NCI-H1417 treated with DMSO at 0.1 percent for 48 hours (cell line): ENCODE measurements around the gene KDM4B.
"Not testable (repeated sequence)": the region's sequence is repeated elsewhere in the genome, so short reads cannot be mapped to it uniquely, and the experiment has no call there.

Experiments used
- DNase-seq: peaks from one replicate; lab custom pipeline; 2025; lab: John Stamatoyannopoulos, UW

The KDM4B gene

DNA sequence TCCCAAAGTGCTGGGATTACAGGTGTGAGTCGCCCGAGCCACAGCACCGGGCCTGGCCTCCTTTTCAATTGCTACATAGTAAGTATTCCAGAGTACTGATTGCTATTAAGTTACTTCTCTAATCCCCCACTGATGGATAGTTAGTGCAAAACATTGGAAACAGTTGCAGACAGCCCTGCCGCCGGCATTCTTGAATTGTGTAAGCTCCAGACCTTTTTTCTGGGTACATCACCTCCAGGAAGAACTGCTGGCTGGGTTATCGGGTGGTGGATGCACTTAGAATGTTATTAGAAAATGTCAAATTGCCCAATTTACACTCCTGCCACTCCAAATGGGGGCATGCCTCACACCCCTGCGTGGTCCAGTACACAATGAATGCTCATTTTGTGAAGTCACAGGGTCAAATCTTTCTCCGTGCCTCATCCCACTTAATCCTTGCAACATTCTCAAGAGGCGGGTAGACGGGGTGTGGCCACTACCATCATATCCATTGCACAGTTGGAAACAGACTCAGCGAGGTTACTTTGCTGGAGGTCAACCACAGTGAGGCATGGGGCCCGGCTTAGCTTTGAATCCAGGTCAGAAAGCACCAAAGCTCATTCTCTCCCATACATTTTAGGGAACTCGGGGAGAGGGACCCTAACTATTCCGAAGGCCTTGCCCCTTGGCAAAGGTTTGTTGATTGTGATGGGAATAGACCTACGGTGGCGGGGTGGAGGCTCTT is 1.0 kb upstream of the KDM4B start:
- no peak for DNase-seq

GRCh38 chr19:4969292-4969771 is 419 bp downstream of the KDM4B start:
- DNase-seq: no peak

DNA sequence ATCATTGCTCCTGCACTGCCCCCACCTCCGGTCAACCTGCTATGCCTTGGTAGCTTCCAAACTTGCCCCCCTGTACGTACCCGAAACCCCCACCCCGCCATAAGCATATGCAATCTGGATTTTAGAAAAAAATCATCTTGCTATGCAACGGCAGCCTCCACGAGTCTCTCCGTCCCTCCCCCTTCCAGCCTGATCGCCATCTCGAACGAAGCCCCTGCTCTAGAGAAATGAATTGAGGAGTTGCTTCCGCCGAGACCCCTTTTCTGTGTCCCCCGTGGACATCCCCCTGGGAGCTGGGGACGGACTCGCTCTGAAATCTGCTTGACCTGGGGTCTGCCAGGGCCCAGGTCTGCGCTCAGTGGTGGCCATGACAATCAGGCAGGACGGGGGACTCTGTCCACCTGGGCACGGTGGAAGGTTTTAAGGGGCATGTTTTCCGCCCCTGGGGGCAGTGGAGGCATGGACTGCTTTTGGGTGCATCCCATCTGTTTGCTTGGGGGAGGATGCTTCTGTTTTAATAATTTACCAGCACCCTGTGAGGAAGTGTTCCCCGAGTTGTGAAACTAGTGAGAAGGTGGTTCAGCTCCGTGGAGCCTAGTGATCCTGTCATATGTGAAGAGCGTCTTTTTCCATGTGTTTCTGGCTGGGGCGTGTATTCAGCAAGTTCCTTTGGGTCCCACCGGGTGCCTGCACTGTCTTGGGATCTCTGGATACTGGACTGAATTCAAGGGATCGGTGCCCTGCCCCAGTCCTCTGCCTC is 1.0 kb downstream of the KDM4B start:
- DNase-seq: no peak

DNA sequence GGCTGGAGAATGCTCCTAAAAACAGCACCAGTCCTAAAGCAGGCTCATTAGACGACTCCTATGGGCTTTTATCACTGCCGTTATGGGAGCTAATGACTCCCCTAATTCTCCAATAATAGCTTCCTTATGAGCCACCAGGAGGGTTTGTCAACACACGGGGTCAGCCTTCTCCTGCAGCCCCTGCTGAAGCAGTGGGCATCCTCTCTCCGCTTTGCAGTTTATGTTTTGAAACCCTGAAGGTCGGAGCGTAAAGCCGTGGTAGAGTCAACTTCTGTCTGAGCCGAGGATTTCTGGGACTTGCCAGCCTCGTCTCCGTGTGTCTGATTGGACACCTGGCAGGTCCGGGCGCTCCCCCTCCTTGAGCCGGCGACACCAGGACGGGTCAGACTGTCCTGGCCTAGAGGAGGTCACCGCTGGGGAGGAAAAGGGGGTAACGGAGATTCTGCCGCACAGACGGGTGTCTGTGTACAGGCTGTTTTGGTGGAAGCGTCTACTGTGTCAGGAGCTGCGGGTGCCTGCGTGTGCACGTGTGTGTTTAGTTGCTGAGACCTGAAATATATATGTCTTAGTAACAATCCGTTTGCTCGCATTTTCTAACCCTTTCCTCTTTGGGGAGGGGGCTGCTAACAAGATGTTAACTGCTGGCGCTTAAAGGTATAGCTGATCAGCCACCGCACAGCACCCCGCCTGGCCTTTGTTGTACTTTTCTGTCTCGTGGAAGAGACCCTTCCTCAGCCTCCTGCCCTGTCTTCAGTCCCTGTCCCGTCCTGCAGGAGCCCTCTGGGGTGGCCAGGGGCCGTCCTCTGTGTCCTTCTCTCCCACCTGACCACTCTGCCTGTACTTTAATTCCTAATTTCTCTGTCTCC is 1.9 kb downstream of the KDM4B start:
- DNase-seq: no peak

- DNase-seq: no peak
These were observed 2.5 kb downstream of the KDM4B start for GRCh38 chr19:4971424-4971793.

DNA sequence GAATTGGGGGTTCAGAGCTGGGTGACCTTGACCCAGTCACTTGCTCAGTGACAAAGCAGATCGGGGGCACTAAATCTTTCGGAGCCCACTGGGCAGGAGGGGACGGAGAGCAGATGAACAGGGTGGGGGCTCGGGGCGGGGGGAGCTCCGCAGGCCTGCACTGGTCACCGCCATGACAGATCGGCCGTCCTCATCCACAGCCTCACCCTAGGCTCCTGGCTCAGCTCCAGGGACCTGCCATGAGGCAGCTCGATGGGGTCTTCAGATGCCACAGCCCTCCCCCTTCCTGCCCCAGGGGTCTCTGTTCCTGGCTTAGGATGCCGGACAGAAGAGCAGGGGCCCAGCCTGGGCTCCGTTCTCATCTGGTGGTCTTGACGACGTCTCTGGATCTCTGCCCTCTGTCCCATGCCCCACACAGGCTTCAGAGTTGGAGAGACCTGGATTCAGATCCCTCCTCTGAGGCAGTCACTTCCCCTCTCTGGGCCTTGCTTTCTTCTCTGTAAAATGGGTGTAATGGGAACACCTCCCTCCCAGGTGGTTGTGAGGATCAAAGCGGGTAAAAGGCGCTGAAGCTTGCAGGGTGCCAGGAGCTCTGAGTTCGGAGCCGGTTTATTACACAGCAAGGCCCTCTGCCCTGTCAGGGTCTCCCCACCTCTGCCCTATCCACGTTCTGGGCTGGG is 3.0 kb downstream of the KDM4B start:
- DNase-seq: no peak

DNA sequence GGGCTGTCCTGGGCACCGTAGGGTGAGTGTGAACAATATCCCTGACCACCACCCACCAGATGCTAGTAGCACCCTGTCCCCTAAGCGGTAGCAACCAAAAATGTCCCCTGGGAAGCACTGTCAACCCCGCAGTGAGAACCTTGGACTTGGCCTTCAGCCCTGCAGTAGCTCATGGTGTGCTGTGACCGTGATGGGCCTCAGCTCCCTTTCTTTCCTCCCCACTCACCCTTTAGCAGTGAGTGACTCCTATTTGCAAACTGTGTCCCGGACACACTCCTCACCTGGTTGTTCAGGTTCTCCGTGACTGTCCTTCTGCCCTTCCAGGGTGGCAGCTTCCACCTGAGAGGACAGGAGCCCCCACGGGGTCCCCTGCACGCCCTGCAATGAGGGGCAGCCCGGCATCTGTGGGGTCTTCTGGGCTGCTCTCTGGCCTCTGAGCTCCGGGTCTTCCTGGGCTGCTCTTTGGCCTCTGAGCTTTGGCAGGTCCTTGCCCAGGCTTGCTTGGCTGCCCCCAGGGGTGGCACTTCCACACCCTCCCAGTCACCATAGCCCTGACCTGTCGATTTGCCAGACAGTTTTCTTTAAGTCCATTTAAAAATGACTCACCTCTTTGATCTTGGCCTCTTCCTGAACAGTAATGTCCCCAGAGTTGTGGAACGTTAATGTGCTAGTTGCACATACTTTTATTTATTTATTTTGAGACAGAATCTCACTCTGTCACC is 3.8 kb downstream of the KDM4B start:
- no peak for DNase-seq

DNA sequence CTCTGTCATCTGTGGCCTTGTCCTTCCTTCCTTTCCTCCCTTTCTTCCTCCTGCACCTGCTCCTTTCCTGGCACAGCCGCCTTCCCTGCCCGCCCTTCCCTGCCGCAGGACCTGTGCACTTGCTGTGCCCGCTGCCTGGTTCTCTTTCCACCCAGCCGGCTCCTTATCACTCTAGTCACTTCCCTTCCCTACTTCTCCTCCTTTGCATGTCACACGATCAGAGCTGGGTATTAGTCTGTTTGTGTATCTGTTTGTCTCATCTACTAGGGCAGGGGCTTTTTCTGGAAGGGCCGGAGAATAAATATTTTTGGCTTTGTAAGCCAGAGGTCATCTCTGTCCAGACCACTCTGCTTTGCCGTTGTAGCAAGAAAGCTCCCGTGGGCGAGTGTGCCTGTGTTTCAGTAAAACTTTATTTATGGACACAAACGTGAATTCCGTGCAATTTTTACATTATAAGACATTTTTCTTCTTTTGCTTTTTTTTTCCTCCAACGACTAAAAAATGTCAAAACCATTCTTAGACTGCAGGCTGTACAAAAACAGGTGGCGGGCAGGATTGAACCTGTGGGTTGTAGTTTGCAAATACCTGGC is 6.1 kb downstream of the KDM4B start:
- DNase-seq: no peak

DNA sequence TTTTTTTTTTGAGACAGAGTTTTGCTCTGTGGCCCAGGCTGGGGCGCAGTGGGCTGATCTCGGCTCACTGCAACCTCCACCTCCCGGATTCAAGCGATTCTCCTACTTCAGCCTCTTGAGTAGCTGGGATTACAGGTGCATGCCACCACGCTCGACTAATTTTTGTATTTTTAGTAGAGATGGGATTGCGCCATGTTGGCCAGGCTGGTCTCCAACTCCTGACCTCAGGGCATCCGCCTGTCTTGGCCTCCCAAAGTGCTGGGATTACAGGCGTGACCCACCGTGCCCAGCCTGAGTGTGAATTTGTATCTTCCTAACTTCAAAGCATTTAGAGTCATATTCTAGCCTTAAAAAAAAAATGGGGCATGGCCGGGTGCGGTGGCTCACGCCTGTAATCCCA is 6.7 kb downstream of the KDM4B start:
- DNase-seq: not testable (repeated sequence)

DNA sequence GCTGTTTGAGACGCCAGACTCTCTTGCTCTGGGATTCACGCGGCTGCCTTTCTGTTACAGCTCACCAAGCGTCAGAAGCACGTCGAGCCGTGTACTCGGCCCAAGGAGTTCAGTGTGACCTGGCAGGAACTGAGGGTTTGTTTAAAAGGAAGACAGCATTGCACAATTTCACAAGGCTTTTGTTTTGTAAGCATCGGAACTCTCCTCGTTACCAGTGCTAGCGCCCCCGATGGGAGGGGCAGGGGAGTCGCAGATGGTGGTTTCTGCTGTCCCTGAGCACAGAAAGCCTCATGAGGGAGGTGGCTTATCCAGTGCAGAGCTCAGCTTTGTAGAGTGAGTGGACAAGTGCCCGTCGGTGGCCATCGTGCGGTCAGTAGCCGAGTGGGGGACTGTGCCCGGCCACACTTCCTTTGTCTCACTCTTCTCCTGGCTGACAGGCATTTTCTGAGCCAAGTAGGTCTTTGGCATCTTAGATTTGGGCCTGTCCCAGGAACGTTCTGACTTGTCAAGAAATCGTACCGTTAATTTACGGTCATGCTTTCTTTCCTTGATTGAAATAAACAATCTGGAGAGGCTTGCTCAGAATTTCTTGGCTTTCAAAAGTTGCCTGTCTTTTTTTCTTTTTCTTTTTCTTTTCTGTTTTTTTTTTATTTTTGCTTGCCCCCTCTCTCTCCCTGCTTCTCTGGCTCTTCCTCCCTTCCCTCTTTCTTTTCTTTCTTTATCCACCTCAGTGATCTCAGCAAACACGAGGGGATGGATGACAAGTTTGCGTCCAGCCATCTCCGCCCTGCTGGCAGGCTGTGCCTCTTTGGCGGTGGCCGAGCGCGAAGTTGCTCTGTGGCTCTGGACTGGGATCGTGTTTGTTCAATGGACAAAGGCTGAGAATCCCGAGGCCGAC is 7.7 kb downstream of the KDM4B start:
- no peak for DNase-seq

GRCh38 chr19:4977299-4978174 is 8.6 kb downstream of the KDM4B start:
- DNase-seq: no peak

- no peak for DNase-seq
These were observed 10.4 kb downstream of the KDM4B start for GRCh38 chr19:4979211-4979807.

DNA sequence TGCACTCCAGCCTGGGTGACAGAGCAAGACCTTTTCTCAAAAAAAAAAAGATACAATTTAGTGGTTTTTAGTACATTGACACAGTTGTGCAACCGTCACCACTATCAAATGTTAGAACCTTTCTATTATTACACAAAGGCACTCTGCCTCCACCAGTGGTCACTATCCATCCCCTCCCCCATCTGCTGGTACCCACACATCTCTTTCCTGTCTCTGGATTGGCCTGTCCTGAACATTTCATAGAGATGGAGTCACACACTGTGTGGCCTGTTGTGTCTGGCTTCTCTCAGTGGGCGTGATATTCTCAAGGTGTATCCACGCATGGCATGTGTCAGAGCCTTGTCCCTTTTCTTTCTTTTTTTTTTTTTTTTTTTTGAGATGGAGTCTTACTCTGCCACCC is 11.2 kb downstream of the KDM4B start:
- no peak for DNase-seq

- DNase-seq: no peak
These were observed 12.1 kb downstream of the KDM4B start for GRCh38 chr19:4980838-4981680.

DNA sequence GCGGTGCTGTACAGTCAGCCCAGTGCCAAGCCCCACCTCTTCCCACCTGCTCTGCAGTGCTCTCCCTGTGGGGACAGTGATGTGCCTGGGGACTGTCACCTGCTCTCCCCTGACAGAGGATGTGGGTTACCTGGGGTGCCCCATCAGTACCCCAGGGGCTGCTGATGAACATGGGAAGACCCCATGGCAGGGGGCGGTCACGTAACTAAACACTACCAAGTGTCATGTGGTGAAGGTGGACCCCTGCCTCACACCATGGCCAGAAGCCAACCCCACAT is 12.7 kb downstream of the KDM4B start:
- no peak for DNase-seq

- DNase-seq: no peak
These were observed 14.6 kb downstream of the KDM4B start for GRCh38 chr19:4983346-4984105.

DNA sequence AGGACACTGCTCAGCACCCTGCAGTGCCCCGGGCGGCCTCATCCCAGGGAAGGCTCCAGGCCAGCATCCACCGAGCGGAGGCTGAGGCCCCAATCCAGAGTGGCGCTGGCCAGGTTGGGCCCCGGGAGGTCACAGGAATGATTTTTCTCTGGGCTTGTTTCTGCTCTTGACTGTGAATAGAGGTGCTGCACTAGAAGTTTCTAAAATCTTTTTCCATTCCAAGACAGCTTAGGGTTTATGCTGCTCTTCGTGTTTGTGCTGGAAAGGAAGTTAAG is 15.1 kb downstream of the KDM4B start:
- no peak for DNase-seq
